Measurements from ENCODE around the gene ZNF662. TPM values are rescaled to one million over a fixed set of nuclear protein-coding genes. Genes with fewer than 3 reads are reported as not detected.

Gene ZNF662
- total and polyA plus RNA-seq, 12 donors = 1.8 to 17.6 (median 7.2) TPM

GRCh38 chr3:42934111-42934510 is 28.2 kb downstream of the ZNF662 start:
- no peaks in the 10 kb centered on the region for H3K27me3 ChIP-seq
- WGBS, 4 donors = 81 to 84% (median 82%) methylated on average over 5 of the region's 5 CpGs
- no peak for DNase-seq
- no peak overlapping the region for H3K27ac ChIP-seq
- no peaks in the 10 kb centered on the region for H3K9me3 ChIP-seq (replicated peaks in 1 of 3)
- TF ChIP-seq, protein P1, sequence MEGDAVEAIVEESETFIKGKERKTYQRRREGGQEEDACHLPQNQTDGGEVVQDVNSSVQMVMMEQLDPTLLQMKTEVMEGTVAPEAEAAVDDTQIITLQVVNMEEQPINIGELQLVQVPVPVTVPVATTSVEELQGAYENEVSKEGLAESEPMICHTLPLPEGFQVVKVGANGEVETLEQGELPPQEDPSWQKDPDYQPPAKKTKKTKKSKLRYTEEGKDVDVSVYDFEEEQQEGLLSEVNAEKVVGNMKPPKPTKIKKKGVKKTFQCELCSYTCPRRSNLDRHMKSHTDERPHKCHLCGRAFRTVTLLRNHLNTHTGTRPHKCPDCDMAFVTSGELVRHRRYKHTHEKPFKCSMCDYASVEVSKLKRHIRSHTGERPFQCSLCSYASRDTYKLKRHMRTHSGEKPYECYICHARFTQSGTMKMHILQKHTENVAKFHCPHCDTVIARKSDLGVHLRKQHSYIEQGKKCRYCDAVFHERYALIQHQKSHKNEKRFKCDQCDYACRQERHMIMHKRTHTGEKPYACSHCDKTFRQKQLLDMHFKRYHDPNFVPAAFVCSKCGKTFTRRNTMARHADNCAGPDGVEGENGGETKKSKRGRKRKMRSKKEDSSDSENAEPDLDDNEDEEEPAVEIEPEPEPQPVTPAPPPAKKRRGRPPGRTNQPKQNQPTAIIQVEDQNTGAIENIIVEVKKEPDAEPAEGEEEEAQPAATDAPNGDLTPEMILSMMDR (IDR thresholded peaks at IDR 0.05) = no peak
- no peak for TF ChIP-seq POLR2A (IDR thresholded peaks at IDR 0.05)
- H3K4me3 ChIP-seq = no peak overlapping the region
- intact Hi-C loops (cut with DNase I) = no loop called here
- H3K36me3 ChIP-seq (replicated peaks in 1 of 2) = no peaks in the 10 kb centered on the region
- no peaks in the 10 kb centered on the region for H3K4me1 ChIP-seq (replicated peaks in 1 of 2)

DNA sequence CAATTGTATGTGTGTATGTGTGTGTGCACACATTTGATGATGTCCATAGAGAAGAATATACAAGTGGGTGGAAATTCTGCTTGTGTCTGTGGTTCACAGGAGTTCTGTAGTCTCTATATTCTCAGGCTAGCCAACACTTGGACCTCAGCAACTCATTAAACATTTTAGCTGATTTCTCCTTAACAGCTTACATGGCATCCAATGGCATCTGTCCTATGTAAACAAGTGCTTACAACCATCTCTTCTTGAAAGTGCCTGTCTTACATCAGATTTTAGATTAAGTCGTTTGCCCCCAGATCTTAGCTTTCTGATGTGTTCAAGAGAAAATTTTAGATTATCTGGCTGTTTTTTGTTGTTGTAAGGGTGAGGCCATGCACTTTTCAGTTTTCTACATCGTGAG is 29.0 kb downstream of the ZNF662 start:
- DNase-seq = no peak
- Histone ChIP-seq H3K4me3 (no peak overlapping the region), H3K27me3 (no peaks in the 10 kb centered on the region), H3K27ac (no peak overlapping the region), H3K4me1 (replicated peaks in 1 of 2) (no peaks in the 10 kb centered on the region), H3K36me3 (replicated peaks in 1 of 2) (no peaks in the 10 kb centered on the region), H3K9me3 (replicated peaks in 1 of 3) (no peaks in the 10 kb centered on the region)
- intact Hi-C loops (cut with DNase I) = no loop called here
- 58 to 61% (median 58%) methylated on average over 2 of the region's 2 CpGs for WGBS, 4 donors
- no peak for TF ChIP-seq POLR2A (IDR thresholded peaks at IDR 0.05)
- TF ChIP-seq, protein P1 (IDR thresholded peaks at IDR 0.05) = no peak

GRCh38 chr3:42935472-42935871 is 29.5 kb downstream of the ZNF662 start:
- intact Hi-C loops (cut with DNase I) = no loop called here
- H3K36me3 ChIP-seq (replicated peaks in 1 of 2) = no peaks in the 10 kb centered on the region
- DNase-seq = no peak
- H3K27me3 ChIP-seq = no peaks in the 10 kb centered on the region
- no peak overlapping the region for H3K27ac ChIP-seq
- 79 to 86% (median 83%) methylated on average over 1 of the region's 1 CpG for WGBS, 4 donors
- TF ChIP-seq, protein P1 (IDR thresholded peaks at IDR 0.05) = no peak
- no peak for TF ChIP-seq POLR2A (IDR thresholded peaks at IDR 0.05)
- H3K9me3 ChIP-seq (replicated peaks in 1 of 3) = no peaks in the 10 kb centered on the region
- no peak overlapping the region for H3K4me3 ChIP-seq
- H3K4me1 ChIP-seq (replicated peaks in 1 of 2) = no peaks in the 10 kb centered on the region

DNA sequence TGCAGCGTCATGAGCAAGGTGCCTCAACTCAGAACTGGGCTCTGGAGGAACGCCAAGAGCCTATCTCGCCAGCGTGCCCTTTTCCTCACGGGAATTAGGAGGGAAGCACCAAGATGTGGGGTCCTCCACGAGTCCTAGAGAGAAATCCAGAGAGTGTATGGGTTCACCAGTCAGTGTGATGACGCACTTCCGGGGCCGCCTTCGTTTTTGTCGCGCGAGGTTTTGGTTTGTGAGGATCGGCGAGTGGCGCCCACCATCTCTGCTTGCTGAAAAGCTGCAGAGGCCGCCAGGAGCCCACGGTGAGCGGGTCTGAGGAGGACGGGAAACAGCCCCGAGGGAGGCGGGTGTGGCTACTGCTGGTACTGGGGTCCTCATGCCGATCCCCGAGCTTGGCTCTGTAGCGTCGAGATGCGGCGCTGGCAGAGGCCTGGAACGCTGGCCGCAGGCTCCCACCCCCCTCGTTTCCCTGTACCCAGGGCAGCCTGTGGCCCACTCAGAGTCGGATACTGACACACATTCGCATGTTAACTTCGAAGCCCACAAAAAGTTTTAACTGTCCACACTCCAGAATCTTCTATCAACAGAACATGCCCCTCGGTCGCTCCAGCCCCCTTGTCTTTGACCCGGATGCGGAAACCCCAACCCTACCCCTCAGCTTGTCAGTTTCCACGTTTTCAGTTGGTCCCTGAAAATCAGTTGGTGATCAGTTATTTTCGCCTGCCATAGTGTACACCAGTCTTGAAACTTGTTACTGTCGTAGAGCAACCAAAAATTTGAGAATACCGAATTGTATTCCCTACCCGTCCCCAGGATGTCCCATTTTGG is 30.4 kb downstream of the ZNF662 start:
- Histone ChIP-seq H3K4me1 (replicated peaks in 1 of 2) (no peaks in the 10 kb centered on the region), H3K27ac (no peak overlapping the region), H3K27me3 (no peaks in the 10 kb centered on the region), H3K36me3 (replicated peaks in 1 of 2) (no peaks in the 10 kb centered on the region), H3K9me3 (replicated peaks in 1 of 3) (no peaks in the 10 kb centered on the region), H3K4me3 (peak overlapping the region in 2 of 4 donors; percentile 6 to 49)
- intact Hi-C loops (cut with DNase I) = no loop called here
- WGBS, 4 donors = 56 to 73% (median 68%) methylated on average over 37 to 43 of the region's 43 CpGs
- TF ChIP-seq POLR2A (IDR thresholded peaks at IDR 0.05) = no peak
- TF ChIP-seq, protein P1 (IDR thresholded peaks at IDR 0.05) = no peak
- DNase-seq = peak; percentile 22 to 83 (median 55)
